ENCODE data around the gene DSTN. TPM values are rescaled to one million over a fixed set of nuclear protein-coding genes. Genes with fewer than 3 reads are reported as not detected.

Gene DSTN
- total and polyA plus RNA-seq, 9 of the 15 experiments (the other 6 are each of a cell fraction or from before 2014, with no cell fraction given), result 25.7 to 88.3 (median 61.0) TPM

- no peak for FAIRE-seq
- ChIA-PET CTCF (ENCODE audit: low intra/inter-chr PET ratio) (interaction anchor here (0.7 kb wide), 1 partner anchor 68 kb away, joined by 3 read pairs; no protein-coding TSS in a partner anchor), POLR2A (no interaction called here)
- no peaks in the 10 kb centered on the region; the same call in 1 of the 2 replicates for H4K20me1 ChIP-seq (replicated peaks; ENCODE audit: control insufficient read depth, insufficient read depth, low read length)
- no peak overlapping the region for H3K4me3 ChIP-seq
- H2AFZ ChIP-seq (ENCODE audit: low read depth, low read length), result no peak overlapping the region
- in situ Hi-C loops (cut with MboI) (no loop called here), intact Hi-C loops (cut with micrococcal nuclease) (no loop called here)
- no peaks in the 10 kb centered on the region for H3K9me3 ChIP-seq (replicated peaks; ENCODE audit: control insufficient read depth, insufficient read depth, low read depth, low read length)
- peaks cover 15% of the 10 kb centered on the region; the same call in 1 of the 3 replicates for H3K36me3 ChIP-seq (ENCODE audit: control insufficient read depth, insufficient read depth, low read length)
- H3K79me2 ChIP-seq (ENCODE audit: control insufficient read depth, insufficient read depth, low read length), result no peaks in the 10 kb centered on the region
- DNase-seq (ENCODE audit: extremely low read depth in 1 of 4, low spot score in 3 of 4), result no peak
- peaks cover 0 to 13% of the 10 kb centered on the region in 2 experiments; a peak in 1 of 5 replicates for H3K4me1 ChIP-seq (replicated peaks in 1 of 2; ENCODE audit: control insufficient read depth in 2 of 2, insufficient read depth in 2 of 2, low read length in 2 of 2)
- no peak for ATAC-seq
- no TSS peak for BruUV-seq (replicated peaks)
- no peaks in the 10 kb centered on the region for H3K9me1 ChIP-seq (ENCODE audit: control insufficient read depth, insufficient read depth, low read length)
- WGBS (ENCODE audit: insufficient coverage, low coverage, missing lambda C conversion rate), result 79% methylated on average over 3 of the region's 3 CpGs
- no peak for TF ChIP-seq NCOA1 (IDR thresholded peaks at IDR 0.05; ENCODE audit: low read depth)
- TF ChIP-seq ZFP91 (CRISPR knock-in tag; IDR thresholded peaks at IDR 0.05), result no peak
- no peak for TF ChIP-seq ATF4 (CRISPR knock-in tag; IDR thresholded peaks at IDR 0.05)
- TF ChIP-seq ZBTB17 (CRISPR knock-in tag; IDR thresholded peaks at IDR 0.05), result no peak
- TF ChIP-seq ZNF75A (CRISPR knock-in tag; IDR thresholded peaks at IDR 0.05), result no peak
- TF ChIP-seq ZHX1 (conservative IDR thresholded peaks at IDR 0.05; ENCODE audit: low read length), result no peak
- TF ChIP-seq SIRT6 (IDR thresholded peaks at IDR 0.05; ENCODE audit: low read depth, low read length), result no peak
- no peak for TF ChIP-seq SMARCC2 (IDR thresholded peaks at IDR 0.05; ENCODE audit: low read depth)
- no peak overlapping the region for H3K27ac ChIP-seq (ENCODE audit: extremely low read depth, low read depth, low read length)
- H3K9ac ChIP-seq (ENCODE audit: insufficient read depth in 1 of 2, low read depth in 2 of 2, low read length in 2 of 2), result no peak overlapping the region
- no peak overlapping the region for H3K4me2 ChIP-seq (ENCODE audit: insufficient read depth, low read length)
- H3K27me3 ChIP-seq (ENCODE audit: control insufficient read depth in 2 of 2, insufficient read depth in 2 of 2, low read length in 2 of 2), result no peaks in the 10 kb centered on the region
Measured at GRCh38 chr20:17608701-17609497, 39.0 kb downstream of the DSTN start.
